H4 (cell line): ENCODE measurements around the gene CCL7. TPM values are rescaled to one million over a fixed set of nuclear protein-coding genes. Genes with fewer than 3 reads are reported as not detected.

Source experiments
- DNase-seq: peaks from one replicate; pipeline ENCODE4 v3.0.0-alpha.2; 2015; ENCODE audit warnings: low spot score
- total RNA-seq: library from RNA; depleted of rRNA; stranded (reverse); fragments of >200 nt; shearing (Covaris generic); gene quantifications from 2 replicates; pipeline ENCODE4 v1.2.3, GENCODE V29; 2014

The CCL7 gene
- total RNA-seq, 1 experiment from 2014 or later: not detected

DNA sequence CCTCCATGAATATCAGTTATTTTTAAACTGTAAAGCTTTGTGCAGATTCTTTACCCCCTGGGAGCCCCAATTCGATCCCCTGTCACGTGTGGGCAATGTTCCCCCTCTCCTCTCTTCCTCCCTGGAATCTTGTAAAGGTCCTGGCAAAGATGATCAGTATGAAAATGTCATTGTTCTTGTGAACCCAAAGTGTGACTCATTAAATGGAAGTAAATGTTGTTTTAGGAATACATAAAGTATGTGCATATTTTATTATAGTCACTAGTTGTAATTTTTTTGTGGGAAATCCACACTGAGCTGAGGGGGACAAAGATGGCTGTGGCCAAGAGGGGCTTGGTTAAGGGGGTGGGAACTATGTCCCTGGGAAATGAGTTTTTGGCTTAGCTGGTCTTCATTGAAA, 17.9 kb downstream of the CCL7 start:
- DNase-seq: no peak

DNA sequence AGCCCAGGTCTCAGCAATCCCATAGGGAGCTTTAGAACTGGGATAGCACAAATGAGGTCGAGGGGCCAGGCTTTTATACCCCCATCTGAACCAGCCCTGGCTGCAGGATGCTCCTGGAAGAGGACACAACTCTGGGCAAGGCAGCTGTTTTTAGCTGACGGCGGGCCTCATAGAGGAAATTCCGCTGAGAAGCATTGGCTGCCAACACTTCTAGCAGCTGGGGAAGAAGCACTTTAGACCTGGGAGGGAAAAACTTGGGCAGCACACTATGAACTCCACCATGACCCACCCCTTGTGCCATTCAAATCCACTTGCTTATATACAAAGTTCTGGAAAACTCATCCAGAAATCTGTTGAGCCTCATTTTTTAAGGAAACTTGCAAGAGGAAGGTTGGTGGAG, 20.6 kb downstream of the CCL7 start:
- no peak for DNase-seq

DNA sequence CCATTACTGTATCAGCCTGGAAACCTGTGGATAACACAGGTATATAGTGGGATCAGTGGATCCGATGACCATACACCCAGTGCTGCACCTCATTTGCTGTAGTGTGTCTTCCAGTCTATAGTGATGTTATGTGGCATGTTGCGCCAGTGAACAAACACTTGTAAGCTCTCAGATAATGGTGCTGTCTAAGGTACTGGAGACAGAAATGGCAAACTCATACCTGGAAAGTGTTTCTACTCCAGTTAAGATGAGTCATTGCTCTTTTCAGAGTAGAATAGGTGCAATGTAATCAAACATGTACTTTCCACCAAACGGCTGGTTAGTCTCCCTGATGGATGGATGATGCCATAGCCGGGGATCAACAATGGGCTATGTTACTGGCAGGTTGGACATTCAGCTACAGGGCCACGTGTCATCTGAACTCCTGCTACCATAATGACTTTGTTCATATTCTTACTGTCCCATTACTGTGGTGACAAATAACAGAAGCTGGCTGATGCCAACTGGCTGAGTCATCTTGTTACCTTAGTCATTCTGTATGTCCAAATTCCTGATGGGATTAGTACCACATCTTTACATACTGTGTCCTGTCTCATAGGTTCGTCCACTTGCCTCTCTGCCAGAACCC, 21.8 kb downstream of the CCL7 start:
- no peak for DNase-seq

DNA sequence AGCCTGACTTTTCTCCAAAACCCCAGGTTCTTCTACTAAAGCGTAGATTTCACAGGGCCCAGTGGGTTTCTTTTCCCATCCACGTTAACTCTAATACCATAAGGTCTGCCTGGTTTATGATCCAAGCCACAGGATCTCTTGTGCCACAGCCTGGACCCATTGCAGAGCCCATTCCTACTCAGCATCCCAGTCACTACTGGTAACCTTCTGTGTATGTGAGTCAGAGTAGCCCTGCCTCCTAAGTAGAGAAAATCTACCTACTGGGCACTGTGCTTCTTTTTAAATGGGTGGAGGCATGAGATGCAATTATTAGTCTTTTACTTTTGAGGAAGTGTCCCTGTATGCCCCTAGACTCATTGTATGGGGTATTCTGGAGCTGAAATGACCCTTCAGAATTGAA, 29.0 kb downstream of the CCL7 start:
- DNase-seq: no peak

DNA sequence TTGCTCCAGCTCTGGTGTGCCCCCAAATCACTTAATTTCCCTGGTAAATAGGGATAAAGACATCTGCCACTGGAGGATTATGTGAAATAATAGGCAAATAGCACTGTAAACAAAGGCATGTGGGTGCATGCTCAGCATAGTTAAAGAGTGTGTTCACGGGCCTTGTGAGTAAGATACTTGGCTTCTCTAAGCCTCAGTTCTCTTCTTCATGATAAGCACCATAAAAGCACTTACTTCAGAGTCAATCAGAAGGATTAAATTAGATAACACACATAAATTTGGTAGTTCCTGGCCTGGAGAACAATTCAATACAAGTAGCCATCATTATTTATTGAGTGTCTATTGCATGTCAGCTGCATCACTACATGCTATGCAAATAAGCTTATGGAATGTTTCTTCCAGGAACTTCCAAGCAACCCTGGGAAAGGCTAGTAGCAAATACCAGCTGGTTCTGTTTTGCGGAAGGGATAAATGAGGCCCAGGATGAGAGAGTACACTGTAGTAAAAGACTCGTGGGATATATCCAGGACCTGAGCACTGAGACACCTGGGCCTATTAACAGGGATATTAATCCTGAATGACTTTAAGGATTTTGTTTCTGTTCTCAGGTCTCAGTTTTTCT, 30.0 kb downstream of the CCL7 start:
- DNase-seq: no peak

DNA sequence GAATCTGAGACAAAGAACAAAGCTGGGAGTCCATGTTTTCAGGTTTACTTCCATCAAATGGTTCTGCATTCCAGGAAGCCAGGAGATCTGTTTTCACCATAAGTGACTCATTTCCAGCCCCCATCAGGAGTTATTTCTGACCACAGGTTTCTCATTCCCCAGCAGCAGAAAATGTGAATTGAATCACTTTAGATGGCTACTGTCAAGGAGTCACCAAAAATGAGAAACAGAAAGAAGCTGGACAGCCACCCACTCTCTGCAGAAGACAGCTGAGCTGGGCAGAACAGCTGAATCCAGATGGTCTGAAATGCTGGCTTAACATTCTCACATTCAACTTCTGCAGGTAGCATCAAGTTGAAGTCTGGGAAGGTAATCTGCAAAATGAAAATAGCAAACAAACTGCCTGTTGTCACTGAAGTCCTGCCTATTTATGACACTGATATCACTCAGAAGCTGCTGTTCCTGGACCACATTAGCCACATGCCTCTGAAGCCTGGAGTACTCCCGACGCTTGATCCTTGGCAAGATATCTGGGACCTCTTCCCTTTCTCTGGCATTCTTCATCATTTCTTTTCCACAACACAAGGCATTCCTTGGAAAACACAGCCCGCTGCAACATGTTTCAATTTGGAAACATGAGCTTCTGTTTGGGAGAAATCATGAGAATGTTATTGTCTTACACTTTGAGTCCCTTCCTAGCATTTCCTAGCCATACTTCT, 30.8 kb downstream of the CCL7 start:
- DNase-seq: peak; percentile 34

DNA sequence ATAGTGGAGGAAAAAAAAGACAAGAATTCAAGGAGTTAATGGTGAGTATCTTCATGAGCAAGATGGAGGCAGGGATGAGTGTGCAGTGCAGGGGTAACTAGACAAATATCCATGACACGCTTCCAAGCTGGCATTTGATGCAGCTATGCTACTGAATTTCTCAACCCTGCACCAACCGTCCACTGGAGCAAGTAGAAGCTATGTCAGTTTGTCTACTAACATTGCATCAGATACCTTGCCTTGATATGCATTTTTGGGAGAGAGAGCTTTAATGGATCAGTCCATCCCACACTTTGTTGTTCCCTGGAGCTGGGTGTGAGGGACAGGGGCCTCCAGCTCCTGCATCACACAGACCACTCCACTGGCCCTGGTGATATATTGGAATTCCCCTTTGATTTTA, 32.0 kb downstream of the CCL7 start:
- DNase-seq: no peak

DNA sequence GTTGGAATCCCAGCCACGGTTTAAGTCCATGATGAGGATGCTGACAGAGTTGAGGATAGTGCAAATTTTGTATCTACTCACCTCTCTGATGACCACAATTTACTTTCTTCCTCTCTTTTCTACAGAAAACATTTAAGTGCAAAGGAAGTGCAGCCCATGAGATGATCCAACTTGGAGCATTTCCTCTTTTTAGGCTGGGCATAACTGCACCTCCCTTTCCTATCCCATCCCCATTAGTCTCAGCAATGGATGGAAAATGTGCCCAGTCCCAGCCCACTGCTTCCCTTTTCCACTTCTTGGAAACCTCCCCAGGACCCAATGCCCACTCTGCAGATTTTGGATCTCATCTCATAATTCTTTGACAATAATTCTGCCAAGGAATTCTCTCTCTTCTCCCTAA, 32.6 kb downstream of the CCL7 start:
- no peak for DNase-seq

DNA sequence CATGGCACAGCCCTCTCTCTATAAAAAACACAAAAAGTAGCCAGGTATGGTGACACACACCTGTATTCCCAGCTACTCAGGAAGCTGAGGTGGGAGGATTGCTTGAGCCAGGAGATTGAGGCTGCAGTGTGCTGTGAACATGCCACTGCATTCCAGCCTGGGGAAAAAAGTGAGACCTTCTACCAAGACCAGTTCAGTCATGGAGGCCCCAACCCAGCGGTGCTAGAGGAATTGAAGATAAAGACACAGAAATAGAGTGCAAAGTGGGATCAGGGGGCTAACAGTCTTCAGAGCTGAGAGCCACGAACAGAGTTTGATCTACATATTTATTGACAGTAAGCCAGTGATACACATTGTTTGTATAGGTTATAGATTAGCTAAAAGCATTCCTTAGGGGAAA, 33.6 kb downstream of the CCL7 start:
- no peak for DNase-seq

DNA sequence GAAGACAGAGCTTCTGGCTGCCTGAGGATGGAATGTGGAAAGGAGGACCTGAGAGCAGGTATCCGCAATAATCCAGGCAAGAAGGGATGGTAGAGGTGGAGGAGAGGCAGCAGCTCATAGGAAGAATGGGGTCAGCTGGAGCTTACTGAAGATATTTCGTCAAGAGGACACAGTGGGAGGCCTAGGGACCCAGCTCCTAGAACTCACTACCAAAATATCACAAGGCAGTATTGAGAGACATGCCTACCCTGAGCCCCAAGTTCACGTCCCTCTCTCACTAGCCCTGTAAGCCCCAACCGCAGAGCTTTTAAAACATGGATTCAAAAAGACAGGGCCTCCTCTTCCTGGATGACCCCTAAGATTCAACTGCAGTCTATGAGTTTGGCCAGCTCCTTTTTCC, 35.0 kb downstream of the CCL7 start:
- DNase-seq: no peak

DNA sequence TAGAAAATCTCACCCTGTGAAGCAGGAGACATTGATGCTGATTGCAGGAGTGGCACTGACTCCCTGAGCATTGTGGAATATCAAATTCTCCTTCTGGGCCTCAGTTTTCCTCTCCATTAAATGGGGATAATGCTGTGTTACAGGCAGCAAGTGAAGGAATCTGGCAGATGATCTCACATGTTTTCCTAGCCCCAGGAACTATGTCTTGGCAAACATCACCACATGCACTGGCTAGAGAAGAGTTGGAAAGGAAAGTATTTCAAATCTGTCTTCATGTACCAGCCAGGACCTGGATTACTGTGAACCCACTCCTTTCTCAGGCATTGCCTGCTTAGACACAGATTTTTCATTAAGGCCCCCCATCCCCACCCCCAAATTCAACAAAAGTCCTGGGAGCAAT, 35.6 kb downstream of the CCL7 start:
- no peak for DNase-seq

DNA sequence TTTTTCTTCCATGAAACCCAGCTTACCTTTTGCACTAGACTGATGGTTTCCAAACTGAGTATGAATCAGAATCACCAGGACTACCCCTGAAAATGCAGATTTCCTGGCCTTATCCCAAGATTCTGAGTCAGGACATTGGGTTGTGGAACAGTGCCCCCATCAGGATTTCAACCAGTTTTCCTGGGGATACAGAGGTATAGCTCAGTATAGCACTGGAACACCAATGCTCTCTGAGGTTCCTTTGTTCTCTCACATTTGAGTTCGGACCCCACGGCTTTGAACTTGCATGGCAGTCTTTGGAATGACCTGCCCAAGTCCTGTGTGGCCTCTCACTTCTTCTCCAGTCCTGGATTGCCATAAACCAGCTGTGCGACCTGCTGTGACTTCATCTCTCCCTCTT, 36.4 kb downstream of the CCL7 start:
- peak; percentile 49 for DNase-seq

DNA sequence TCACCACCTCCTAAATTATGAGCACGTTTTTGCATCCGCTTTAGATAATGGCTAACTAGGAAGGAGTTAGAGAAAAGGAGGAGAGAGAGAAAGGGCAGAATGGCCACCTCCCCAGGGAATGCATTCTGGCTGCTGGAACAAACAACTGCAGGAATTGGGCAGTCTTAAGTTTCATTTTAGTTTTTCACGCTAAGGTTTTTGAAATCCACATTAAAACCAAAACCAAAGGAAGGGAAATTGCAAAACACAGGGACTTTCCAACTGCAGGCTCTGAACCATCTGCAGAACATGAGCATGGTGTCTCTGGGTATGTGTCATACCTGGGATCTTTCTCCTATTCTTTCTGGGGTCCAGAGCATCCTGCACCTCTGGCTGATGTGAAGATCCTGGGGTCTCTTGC, 37.1 kb downstream of the CCL7 start:
- no peak for DNase-seq

DNA sequence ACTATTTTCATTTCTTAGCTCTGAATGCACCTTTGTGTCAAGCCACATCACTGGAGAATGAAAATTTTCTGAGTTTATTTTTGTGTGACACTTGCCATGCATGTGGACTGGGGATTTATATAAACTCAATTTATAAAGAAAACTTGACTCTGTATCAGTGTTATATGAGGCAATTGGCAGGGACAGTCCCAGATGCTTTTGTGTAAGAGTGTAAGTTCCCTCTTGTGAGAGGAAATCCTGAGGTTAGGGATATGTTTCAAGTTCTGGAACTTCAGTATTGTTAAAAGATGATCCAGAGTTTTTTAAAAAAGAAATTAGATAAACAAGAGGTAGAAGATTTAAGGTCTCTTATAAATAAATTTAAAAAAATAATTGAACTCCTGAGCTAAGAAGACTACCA, 38.4 kb downstream of the CCL7 start:
- DNase-seq: no peak

DNA sequence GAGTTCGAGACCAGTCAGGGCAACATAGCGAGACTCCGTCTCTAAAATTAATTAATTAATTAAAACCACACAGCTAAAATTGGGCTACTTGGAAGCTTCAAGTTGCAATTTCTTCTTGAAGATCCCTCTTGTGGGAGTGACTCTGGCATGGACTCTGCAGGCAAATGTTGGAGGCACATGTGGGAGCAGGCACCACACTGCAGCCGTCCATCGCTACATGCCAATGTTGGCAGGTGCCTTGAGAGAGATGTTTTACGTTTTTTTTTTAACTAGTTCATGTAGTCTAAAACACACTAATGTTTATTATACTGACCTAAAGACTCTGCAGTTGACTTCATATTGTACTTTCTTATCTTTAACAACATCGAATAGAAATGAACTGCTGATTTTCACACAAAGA, 41.3 kb downstream of the CCL7 start:
- DNase-seq: no peak

DNA sequence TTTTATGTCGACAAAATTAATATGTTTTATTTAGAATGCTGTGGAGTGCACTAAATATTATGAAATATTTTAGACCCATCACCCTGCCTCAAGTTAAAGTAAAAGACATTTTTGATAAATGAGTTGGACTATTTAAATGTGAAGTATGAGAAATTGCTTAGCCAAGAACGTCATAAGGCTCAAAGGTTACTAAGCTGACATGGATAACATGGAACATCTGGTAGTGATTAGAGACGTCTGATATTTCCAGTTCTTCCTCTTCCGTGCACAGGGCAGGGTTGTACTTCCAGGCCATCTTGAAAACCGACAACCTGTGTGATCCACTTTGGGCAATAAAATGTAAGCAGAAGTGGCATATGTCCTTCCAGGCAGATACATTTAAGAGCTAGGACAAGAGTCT, 42.1 kb downstream of the CCL7 start:
- DNase-seq: no peak

DNA sequence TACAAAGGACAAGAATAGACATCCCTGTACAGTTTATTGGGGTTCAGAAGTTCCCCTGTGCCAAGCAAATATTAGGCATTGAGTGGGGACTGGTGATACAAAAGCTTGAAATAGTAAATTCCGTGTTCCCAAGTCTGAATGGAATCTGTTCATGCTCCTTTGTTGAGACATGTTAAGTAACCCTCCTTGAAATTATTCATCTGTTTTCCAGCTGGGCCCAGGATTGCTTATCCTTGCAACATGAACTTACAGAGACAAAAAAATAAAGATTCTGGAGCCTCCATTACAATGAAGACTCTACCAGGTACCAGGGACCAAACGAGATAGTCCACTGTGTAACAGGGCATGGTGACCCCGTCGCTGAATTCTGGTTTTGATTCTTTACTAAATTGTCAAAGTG, 43.1 kb downstream of the CCL7 start:
- no peak for DNase-seq

DNA sequence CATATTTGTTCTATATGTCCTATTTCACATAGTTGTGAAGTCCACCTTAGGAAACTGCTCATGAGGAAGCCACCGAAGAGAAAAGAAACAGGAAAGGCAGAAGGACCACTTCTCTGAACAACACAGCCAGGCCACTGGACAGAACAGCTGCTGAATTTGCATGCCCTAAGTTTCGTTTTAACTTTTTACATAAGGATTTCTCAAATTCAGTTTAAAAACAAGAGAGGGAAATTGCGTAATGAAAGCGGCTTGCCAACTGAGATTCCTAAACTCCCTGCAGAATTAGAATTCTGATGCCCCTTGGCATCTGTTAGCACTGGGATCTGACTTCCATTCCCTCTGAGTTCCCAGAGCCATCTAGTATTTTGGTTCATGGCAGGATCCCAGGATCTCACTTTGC, 44.3 kb downstream of the CCL7 start:
- DNase-seq: no peak

DNA sequence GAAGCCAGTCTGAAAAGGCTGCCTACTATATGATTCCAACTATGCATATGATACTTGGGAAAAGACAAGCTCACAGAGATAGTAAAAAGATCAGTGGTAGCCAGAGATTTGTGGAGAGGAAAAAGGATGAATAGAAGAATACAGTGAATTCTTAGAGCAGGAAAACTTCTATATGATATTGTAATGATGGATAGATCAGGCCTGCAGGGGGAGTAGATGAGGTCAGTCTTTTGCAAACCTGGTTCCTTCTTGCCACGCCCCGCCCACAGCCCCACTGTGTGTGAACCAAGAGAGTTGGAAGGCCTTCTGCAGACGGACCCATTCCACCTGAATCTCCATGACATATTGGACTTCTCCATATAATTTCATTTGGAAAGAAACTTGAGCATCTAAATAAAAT, 48.5 kb downstream of the CCL7 start:
- no peak for DNase-seq

DNA sequence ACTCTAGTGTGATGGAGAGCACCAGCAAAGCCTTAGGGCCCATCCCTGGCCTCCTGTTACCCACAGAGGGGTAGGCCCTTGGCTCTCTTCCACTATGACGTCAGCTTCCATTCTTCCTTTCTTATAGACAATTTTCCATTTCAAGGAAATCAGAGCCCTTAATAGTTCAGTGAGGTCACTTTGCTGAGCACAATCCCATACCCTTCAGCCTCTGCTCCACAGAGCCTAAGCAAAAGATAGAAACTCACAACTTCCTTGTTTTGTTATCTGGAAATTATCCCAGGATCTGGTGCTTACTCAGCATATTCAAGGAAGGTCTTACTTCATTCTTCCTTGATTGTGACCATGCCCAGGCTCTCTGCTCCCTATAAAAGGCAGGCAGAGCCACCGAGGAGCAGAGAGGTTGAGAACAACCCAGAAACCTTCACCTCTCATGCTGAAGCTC, 49.0 kb downstream of the CCL7 start, which contains the start of gene CCL8:
CCL8 (plus strand) TSS at position 397 of the 445 bp plus-strand sequence. CDS start 67 bp downstream, outside the sequence.
- no peak for DNase-seq
